ENCODE measurements around the gene ABCA6. TPM values are rescaled to one million over a fixed set of nuclear protein-coding genes. Genes with fewer than 3 reads are reported as not detected.

Gene ABCA6
- polyA plus RNA-seq, 2 of the 4 experiments (the other 2 are of a cell fraction), result 0.05 TPM; not detected in 1

DNA sequence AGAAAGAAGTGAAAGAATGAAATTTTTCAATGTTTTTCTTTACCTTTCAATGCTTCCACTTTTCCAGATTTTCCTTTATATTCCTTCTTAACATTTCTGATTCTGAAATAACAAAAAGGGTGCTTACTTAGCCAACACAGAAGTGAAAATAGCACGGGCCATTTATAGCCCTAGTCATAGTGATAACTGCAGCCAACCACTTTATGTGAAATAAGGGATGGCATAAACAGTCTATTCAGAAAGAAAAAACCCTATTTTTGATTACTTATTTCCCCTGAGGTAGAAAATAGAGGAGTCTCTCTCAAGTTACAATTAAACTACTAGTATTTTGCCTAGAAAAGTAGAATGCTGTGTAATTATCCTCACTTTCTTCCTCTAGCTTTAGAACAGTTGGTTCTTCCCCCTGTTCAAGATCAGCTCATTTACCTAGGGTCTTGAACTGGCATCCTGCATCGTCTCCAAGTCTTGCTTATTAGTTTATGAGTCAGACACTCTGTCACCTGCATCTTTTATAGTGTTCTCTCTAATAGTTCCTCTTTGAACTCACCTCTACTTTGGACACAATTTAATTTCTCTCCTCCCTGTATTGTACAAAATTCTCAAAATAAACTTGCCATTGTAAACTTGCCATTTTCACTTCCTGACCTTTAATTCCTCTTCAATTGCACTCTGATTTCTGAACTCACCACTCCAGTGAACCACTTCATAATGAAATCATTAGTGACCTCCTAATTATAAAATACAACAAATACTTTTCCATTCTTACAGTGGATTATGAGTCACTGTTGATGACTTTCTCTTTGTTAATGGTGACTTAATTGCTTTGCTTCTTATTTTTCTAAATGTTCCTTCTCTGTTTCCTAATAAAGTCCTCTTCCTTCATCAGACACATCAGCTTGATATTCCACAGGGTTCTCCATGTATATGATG, 23.6 kb downstream of the ABCA6 start:
- no peak for FAIRE-seq
- no peaks in the 10 kb centered on the region for H3K4me1 ChIP-seq
- POLR2A ChIA-PET, result no interaction called here

DNA sequence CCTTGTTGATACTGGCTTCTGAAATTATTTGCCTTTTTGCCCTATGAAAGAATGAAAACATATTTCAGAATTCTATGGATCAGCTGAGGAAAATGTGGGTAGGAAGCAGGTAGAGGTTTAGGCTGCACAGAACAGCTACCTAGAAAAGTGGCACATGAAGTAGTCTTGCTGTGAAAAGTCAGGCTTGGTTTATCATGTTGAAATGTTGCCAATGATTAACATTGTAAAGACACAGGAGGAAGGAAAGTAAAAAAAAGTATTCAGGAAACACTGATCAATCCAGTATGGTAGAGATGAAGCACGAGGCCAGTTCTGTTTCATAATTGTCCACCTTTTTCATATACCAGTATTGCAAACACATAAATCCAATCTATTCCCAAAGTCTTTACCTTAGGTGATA, 29.9 kb downstream of the ABCA6 start:
- no peak for FAIRE-seq
- WGBS (ENCODE audit: missing lambda C conversion rate), result 7% methylated on average over 1 of the region's 1 CpG

More for the DNA sequence above, 23.6 kb downstream of the ABCA6 start:
- no peak for DNase-seq (ENCODE audit: low read depth in 1 of 2, low spot score in 1 of 2)
- no peak overlapping the region for H3K4me2 ChIP-seq
- WGBS (ENCODE audit: missing lambda C conversion rate), result 9% methylated on average over 2 of the region's 2 CpGs
- ATAC-seq, result no peak
- CTCF ChIA-PET, result no interaction called here
- TF ChIP-seq CBX8 (IDR thresholded peaks at IDR 0.05), result no peak
- TF ChIP-seq FOSL2 (IDR thresholded peaks at IDR 0.05), result no peak
- TF ChIP-seq FOSL2 (CRISPR knock-in tag; IDR thresholded peaks at IDR 0.05), result peak; percentile 30; the same call in 1 of the 2 replicates
- H3K9me3 ChIP-seq, result no peaks in the 10 kb centered on the region
- H3K27ac ChIP-seq, result no peak overlapping the region
- H3K4me3 ChIP-seq, result no peak overlapping the region

DNA sequence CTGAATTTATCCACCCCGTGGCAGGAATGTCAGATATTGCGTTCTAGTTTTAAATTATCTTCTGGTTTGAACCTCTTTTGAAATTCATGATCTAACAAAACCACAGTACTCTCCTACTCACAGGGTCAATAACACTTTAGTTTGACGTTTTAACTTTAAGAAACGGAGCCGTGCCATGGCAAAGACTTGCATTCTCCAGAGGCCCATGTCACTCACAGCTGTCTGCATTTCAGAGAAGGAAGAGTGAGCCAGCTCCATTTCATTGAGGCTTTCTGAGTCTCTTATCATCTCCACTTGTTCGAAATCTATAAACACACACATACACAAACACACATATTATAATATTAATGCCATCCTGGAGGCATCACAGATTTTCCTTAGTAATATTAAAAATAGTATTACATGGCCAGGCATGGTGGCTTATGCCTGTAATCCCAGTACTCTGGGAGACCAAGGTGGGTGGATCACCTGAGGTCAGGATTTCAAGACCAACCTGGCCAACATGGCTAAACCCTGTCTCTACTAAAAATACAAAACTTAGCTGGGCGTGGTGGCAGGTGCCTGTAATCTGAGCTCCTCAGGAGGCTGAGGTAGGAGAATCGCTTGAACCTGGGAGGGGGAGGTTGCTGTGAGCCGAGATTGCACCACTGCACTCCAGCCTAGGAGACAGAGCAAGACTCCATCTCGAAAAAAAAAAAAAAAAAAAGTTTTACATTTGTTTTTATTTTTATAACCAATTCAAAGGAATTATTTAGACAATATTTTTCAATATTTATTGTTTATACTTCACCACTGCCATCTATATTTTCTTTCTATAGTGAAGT, 35.6 kb downstream of the ABCA6 start:
- H3K4me2 ChIP-seq, result no peak overlapping the region
- 51% methylated on average over 10 of the region's 10 CpGs for WGBS (ENCODE audit: missing lambda C conversion rate)
- CTCF ChIA-PET, result interaction anchor here (1.2 to 1.4 kb wide), 3 partner anchors 8 to 19 kb away, joined by 3 to 4 read pairs (median 4); no protein-coding TSS in a partner anchor
- POLR2A ChIA-PET, result no interaction called here
- ATAC-seq (no peak), FAIRE-seq (no peak), DNase-seq (ENCODE audit: low read depth in 1 of 2, low spot score in 1 of 2) (no peak)
- H3K9me3 ChIP-seq, result no peaks in the 10 kb centered on the region
- no peak overlapping the region for H3K4me3 ChIP-seq
- H3K4me1 ChIP-seq, result no peaks in the 10 kb centered on the region
- no peak for TF ChIP-seq RARB (CRISPR knock-in tag; IDR thresholded peaks at IDR 0.05)
- no peak for TF ChIP-seq TFCP2L1 (CRISPR knock-in tag; IDR thresholded peaks at IDR 0.05)
- TF ChIP-seq KDM5A (IDR thresholded peaks at IDR 0.05), result no peak
- TF ChIP-seq HOXB13 (CRISPR knock-in tag; IDR thresholded peaks at IDR 0.05; ENCODE audit: low read depth), result no peak
- no peak for TF ChIP-seq ZSCAN20 (CRISPR knock-in tag; IDR thresholded peaks at IDR 0.05)
- TF ChIP-seq FOXS1 (CRISPR knock-in tag; IDR thresholded peaks at IDR 0.05), result no peak
- H3K27ac ChIP-seq, result no peak overlapping the region

More for the DNA sequence above, 29.9 kb downstream of the ABCA6 start:
- ChIA-PET CTCF (interaction anchor here (1.2 kb wide), 1 partner anchor 10 kb away, joined by 3 read pairs; no protein-coding TSS in a partner anchor), POLR2A (no interaction called here)
- ATAC-seq, result no peak
- no peak overlapping the region for H3K4me3 ChIP-seq
- TF ChIP-seq MAFK (IDR thresholded peaks at IDR 0.05; ENCODE audit: partially characterized antibody) (no peak), MAX (IDR thresholded peaks at IDR 0.05) (no peak), CHD4 (IDR thresholded peaks at IDR 0.05; ENCODE audit: borderline replicate concordance) (no peak), RCOR1 (IDR thresholded peaks at IDR 0.05; ENCODE audit: low read depth, low read length) (no peak), SREBF2 (IDR thresholded peaks at IDR 0.05) (no peak), CHD2 (IDR thresholded peaks at IDR 0.05; ENCODE audit: low read length, partially characterized antibody) (no peak), ZC3H11A (IDR thresholded peaks at IDR 0.05) (no peak), HOXB13 (CRISPR knock-in tag; IDR thresholded peaks at IDR 0.05; ENCODE audit: low read depth) (no peak), CBX2 (IDR thresholded peaks at IDR 0.05; ENCODE audit: borderline replicate concordance, low read depth) (no peak), CTCF (IDR thresholded peaks at IDR 0.05) (no peak), HDAC2 (IDR thresholded peaks at IDR 0.05) (no peak), RNF2 (IDR thresholded peaks at IDR 0.05; ENCODE audit: borderline replicate concordance, low read depth) (no peak)
- TF ChIP-seq, protein P1, sequence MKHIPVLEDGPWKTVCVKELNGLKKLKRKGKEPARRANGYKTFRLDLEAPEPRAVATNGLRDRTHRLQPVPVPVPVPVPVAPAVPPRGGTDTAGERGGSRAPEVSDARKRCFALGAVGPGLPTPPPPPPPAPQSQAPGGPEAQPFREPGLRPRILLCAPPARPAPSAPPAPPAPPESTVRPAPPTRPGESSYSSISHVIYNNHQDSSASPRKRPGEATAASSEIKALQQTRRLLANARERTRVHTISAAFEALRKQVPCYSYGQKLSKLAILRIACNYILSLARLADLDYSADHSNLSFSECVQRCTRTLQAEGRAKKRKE (CRISPR knock-in tag; IDR thresholded peaks at IDR 0.05; ENCODE audit: low read depth), result no peak
- TF ChIP-seq, protein P2, sequence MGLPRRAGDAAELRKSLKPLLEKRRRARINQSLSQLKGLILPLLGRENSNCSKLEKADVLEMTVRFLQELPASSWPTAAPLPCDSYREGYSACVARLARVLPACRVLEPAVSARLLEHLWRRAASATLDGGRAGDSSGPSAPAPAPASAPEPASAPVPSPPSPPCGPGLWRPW (IDR thresholded peaks at IDR 0.05), result no peak
- H3K4me1 ChIP-seq, result no peaks in the 10 kb centered on the region
- H3K4me2 ChIP-seq, result no peak overlapping the region
- no peak for DNase-seq (ENCODE audit: low read depth in 1 of 2, low spot score in 1 of 2)
- no peak overlapping the region for H3K27ac ChIP-seq
- H3K9me3 ChIP-seq, result no peaks in the 10 kb centered on the region
